AG09309 (cell line): ENCODE data around the gene CCNY.

Experiments
- DNase-seq: peaks from one replicate; pipeline ENCODE4 v3.0.0-alpha.2; 2010; ENCODE audit warnings: low read depth
- H3K4me3 ChIP-seq: 2 replicates; pipeline ENCODE4 v1.5.1; 2011; ENCODE audit warnings: mild to moderate bottlenecking, low read depth, low read length, moderate library complexity; ENCODE audit not compliant: control insufficient read depth
- CTCF ChIP-seq: IDR thresholded peaks from 2 replicates; pipeline ENCODE4 v1.5.1; 2011; ENCODE audit warnings: mild to moderate bottlenecking, low read depth, low read length, inconsistent platforms; ENCODE audit not compliant: insufficient read depth, control insufficient read depth; ENCODE audit errors: missing control alignments

The CCNY gene

DNA sequence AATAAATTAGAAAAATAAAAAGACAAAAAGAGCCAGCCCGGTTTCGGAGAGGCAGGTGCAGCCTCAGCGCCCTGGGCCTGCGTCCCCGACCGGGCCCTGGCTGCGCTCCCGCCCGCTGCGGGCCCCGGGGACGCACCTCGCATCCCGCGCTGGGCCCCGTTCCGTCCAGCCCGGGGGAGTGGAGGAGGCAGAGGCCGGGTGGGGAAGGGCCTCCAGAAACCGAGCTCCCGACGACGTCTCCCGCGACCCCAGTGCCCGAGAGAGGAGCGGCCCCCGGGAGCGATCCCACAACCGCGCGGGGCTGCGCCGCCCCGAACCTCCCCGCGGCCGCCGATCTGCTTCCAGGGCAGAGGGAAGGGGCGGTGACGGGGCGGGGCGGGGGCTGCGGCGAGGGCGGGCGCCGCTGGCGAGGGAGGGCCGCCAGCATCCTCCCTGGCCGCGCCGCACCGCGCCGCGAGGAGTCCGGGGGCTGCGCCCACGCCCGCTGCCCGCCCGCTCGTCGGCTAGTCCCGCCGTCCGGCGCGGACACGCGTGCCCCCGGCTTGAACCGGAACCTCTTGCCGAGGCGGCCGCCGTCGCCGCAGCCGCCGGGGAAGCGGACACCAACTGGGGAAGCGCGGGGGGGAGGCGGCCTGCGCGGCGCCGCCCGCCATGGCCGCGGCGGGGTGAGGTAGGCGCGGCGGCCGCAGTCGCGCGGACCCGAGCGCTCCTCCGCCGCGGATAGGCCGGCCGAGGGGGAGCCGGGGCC lies at the start of gene CCNY:
CCNY (plus strand) TSS at position 426 of the 748 bp plus-strand sequence. CDS start 545 bp downstream, outside the sequence.
- DNase-seq, result no peak
- peak within 1 kb of the TSS; percentile 88 for H3K4me3 ChIP-seq
- TF ChIP-seq CTCF, result no peak

- DNase-seq, result no peak
- no peak for TF ChIP-seq CTCF
- H3K4me3 ChIP-seq, result no peak overlapping the region
These were observed 47.1 kb upstream of the CCNY start for GRCh38 chr10:35289198-35289597.

DNA sequence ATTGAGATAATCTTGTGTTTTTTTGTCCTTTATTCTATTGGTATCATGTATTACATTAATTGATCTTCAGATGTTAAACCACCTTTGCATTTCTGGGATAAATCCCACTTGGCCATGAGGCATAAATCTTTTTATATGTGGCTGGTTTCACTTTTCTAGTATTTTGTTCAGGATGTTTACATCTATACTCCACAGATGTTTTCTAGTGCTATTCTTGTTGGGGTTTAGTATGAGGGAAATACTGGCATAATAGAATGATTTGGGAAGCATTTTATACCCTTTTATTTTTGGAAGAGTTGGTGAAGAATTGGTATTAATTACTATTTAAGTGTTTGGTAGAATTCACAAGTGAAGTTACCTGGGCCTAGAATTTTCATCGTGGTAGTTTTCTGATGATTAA lies 41.8 kb upstream of the CCNY start:
- no peak overlapping the region for H3K4me3 ChIP-seq
- TF ChIP-seq CTCF, result no peak
- DNase-seq, result no peak

DNA sequence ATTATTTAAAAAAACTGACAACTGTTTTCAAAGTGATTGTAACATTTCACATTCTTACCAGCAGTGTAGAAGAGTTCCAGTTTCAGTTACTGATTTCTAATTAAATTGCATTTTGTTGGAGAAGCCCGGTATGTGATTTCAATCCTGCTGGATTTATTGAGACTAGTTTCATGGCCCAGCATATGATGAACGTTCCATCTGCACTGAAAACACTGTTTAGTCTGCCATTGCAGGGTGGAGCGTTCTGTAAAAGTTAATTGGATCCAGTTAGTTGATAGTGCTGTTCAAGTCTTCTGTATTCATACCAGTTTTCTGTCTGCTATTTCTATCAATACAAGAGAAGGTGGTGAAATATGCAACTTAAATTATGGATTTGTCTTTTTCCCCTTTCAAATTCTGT lies 37.3 kb upstream of the CCNY start:
- TF ChIP-seq CTCF, result no peak
- no peak overlapping the region for H3K4me3 ChIP-seq
- no peak for DNase-seq

GRCh38 chr10:35300063-35300699 lies 36.1 kb upstream of the CCNY start:
- H3K4me3 ChIP-seq, result no peak overlapping the region
- no peak for TF ChIP-seq CTCF
- DNase-seq, result peak; percentile 29

DNA sequence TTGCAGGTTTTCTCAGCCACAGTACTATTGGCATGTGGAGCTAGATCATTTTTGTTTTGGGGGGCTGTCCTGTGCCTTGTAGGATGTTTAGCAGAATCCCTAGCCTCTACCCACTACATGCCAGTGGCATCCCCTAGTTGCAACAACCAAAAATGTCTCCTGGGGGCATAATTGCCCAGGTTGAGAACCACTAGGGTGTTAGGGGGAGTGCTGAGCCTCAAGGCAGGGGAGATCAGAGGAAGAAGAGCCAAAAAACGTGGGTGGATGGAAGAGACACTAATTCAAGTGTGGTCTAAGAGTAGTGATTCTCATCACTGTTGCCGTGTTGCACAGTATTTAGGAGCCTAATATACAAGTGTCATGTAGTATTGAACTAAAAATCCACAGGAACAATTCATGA lies 31.7 kb upstream of the CCNY start:
- no peak for DNase-seq
- no peak overlapping the region for H3K4me3 ChIP-seq
- TF ChIP-seq CTCF, result no peak
